Lung (tissue), 12 donors: ENCODE data around the gene TAF4. TPM values are rescaled to one million over a fixed set of nuclear protein-coding genes. Genes with fewer than 3 reads are reported as not detected.

Experiments
- ATAC-seq: fragments of 200-7000 bp; cut with Tn5 transposase; one replicate; pipeline ENCODE4 v1.9.1; 2020; ENCODE audit warnings: moderate number of reproducible peaks; ENCODE audit not compliant: insufficient read depth, low FRiP score
- DNase-seq, 3 donors: peaks; one replicate each; pipeline ENCODE4 v3.0.0-alpha.2; 2013 to 2017
- H3K27ac ChIP-seq, 2 donors: one replicate each; pipeline ENCODE4 v1.5.1; 2013; ENCODE audit warnings: mild to moderate bottlenecking in 2 of 2, moderate library complexity in 2 of 2, control low read depth in 1 of 2, inconsistent platforms in 1 of 2, low read depth in 1 of 2, low read length in 1 of 2
- H3K27me3 ChIP-seq, 3 donors: one replicate each; pipeline ENCODE4 v1.5.1; 2013; ENCODE audit warnings: low read length in 2 of 3; ENCODE audit not compliant: control insufficient read depth in 3 of 3, insufficient read depth in 3 of 3
- H3K36me3 ChIP-seq, 4 donors: one replicate each; pipeline ENCODE4 v1.5.1; 2013; ENCODE audit warnings: low read length in 4 of 4, mild to moderate bottlenecking in 1 of 4, moderate library complexity in 1 of 4; ENCODE audit not compliant: control insufficient read depth in 4 of 4, insufficient read depth in 4 of 4
- H3K4me1 ChIP-seq, 5 donors: one replicate each; pipeline ENCODE4 v1.5.1; 2013; ENCODE audit warnings: low read length in 5 of 5, mild to moderate bottlenecking in 2 of 5, moderate library complexity in 1 of 5; ENCODE audit not compliant: control insufficient read depth in 5 of 5, insufficient read depth in 5 of 5
- H3K4me3 ChIP-seq: one replicate; pipeline ENCODE4 v1.5.1; 2013; ENCODE audit warnings: mild to moderate bottlenecking, control low read depth, moderate library complexity
- H3K9ac ChIP-seq, 2 donors: one replicate each; pipeline ENCODE4 v1.5.1; 2013; ENCODE audit warnings: low read length in 2 of 2, control low read depth in 1 of 2; ENCODE audit not compliant: insufficient read depth in 1 of 2
- H3K9me3 ChIP-seq, 4 donors: one replicate each; pipeline ENCODE4 v1.5.1; 2013; ENCODE audit warnings: low read length in 3 of 4, mild to moderate bottlenecking in 1 of 4, moderate library complexity in 1 of 4; ENCODE audit not compliant: control insufficient read depth in 4 of 4, insufficient read depth in 3 of 4
- CTCF ChIP-seq: IDR thresholded peaks from 2 replicates; pipeline ENCODE4 v1.5.1; 2012; ENCODE audit warnings: mild to moderate bottlenecking; ENCODE audit errors: control extremely low read depth, extremely low read depth
- WGBS, 2 donors: extraction: QIAGEN DNeasy Blood & Tissue Kit; methylation state at CpG; one replicate each; pipeline ENCODE4 v1.1.7; 2013; 5-methylcytosine and 5-hydroxymethylcytosine counted together
- polyA plus RNA-seq, 2 donors: library from polyadenylated mRNA; stranded (reverse); fragments of 200-250 nt; gene quantifications; one replicate each; pipeline ENCODE4 v1.2.1, GENCODE V29; 2013
- total RNA-seq, 2 donors: library from RNA; depleted of rRNA in 1 of 2; stranded (reverse); fragments of >200 nt in 1 of 2; gene quantifications; one replicate each; pipeline ENCODE4 v1.2.1, GENCODE V29; 2014 to 2021
- donor health status: control.
- donor health status: control.
- donor health status: Bipolar disorder and iron deficiency.
- donor health status: healthy.
- donor health status: DM: yes; HTN: yes; CAD: no.

TAF4 gene
- total and polyA plus RNA-seq, 4 donors: 5.4 to 20.3 (median 10.9) TPM

DNA sequence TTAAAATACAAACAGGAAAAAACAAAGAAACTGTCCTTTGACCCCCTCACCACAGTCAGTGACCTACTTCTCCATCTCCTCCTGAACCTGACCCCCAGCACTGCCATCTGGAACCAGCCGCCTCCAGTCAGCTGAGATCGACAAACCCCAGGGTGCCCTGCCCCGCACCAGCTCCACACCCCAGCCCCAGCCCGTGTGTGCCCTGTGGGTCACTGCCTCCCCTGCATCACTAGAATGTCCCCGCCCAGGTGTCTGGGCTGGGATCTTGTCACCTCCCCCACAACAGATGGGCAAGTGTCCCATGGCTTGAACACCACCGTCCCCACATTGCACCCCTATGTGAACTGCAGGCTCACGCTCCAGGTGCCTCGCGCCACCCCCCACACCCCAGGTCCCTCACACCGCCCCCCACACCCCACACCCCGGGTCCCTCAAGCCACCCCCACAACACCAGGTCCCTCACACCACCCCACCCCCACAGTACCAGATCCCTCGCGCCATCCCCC lies 13.3 kb downstream of the TAF4 start:
- no peaks in the 10 kb centered on the region for H3K9me3 ChIP-seq
- DNase-seq: no peak

DNA sequence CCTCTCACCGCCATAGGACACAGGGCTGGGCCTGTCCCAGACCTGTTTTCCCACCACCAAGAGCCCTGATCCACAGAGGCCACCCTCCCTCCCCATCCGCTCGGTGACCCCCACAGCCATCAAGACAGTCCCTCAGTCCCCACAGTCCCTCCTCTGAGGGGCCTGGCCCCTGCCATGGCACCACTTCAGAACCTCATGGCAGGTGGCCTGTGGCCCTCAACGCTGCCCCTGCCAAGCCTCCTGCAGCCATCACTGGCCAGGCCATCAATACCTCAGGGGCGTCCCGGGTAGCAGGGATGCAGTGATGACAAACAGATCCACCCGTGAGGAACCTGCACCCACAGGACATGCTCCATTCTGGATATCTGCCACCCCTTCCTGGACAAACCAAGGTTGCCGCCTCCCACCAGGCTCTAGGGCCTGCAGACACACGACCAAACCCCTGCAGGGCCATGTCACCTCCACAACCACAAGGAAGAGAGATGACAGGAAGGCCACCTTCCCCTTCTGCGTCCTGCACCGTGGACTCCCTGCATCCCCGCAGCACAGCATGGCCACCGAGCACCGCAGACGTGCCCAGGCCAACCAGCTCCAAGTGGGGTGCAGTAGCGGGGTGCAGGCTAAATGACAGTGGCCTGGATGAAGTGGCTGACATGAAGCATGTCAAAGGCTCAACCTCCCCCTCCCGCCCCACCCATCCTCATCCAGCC lies 14.0 kb downstream of the TAF4 start:
- Histone ChIP-seq H3K4me3 (no peak overlapping the region), H3K9me3 (no peaks in the 10 kb centered on the region), H3K4me1 (peaks cover 0 to 5% (median 0%) of the 10 kb centered on the region in 5 donors), H3K36me3 (peaks cover 0 to 10% (median 2%) of the 10 kb centered on the region in 4 donors), H3K27me3 (no peaks in the 10 kb centered on the region), H3K9ac (no peak overlapping the region), H3K27ac (no peak overlapping the region)
- DNase-seq: no peak
- TF ChIP-seq CTCF: no peak
- 88 to 93% methylated on average over 17 of the region's 17 CpGs for WGBS, 2 donors
- no peak for ATAC-seq

More for the DNA sequence above, 13.3 kb downstream of the TAF4 start:
- H3K4me1 ChIP-seq: peaks cover 0 to 5% (median 0%) of the 10 kb centered on the region in 5 donors
- H3K27ac ChIP-seq: no peak overlapping the region
- 91 to 93% methylated on average over 12 to 13 of the region's 13 CpGs for WGBS, 2 donors
- H3K36me3 ChIP-seq: peaks cover 0 to 10% (median 2%) of the 10 kb centered on the region in 4 donors
- no peak for TF ChIP-seq CTCF
- no peak overlapping the region for H3K9ac ChIP-seq
- no peak for ATAC-seq
- H3K4me3 ChIP-seq: no peak overlapping the region
- H3K27me3 ChIP-seq: no peaks in the 10 kb centered on the region

DNA sequence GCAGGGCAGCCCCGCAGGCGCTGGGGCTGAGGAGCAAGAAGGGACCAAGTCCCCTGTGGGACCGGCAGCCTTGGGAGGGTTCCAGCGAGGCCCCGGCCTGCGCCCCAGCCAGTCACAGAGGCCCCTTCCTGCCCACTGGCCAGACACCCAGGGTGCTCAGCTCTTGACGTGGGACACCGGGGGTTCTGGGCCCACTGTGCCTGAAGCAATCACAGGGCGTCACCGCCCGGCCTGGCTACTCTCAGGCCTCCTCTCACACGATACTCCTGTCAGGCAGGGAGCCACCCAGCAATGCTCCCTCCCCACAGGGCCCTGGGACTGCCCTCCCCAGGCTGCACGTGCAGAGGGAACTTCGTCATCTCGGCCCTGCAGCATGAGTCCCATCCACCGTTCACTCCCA lies 14.5 kb downstream of the TAF4 start:
- H3K4me1 ChIP-seq: peaks cover 0 to 5% (median 0%) of the 10 kb centered on the region in 5 donors
- no peak for ATAC-seq
- no peak for TF ChIP-seq CTCF
- H3K27me3 ChIP-seq: no peaks in the 10 kb centered on the region
- WGBS, 2 donors: 56 to 66% methylated on average over 14 to 16 of the region's 16 CpGs
- no peak for DNase-seq
- H3K27ac ChIP-seq: no peak overlapping the region
- peaks cover 0 to 9% (median 2%) of the 10 kb centered on the region in 4 donors for H3K36me3 ChIP-seq
- no peak overlapping the region for H3K9ac ChIP-seq
- no peak overlapping the region for H3K4me3 ChIP-seq
- no peaks in the 10 kb centered on the region for H3K9me3 ChIP-seq
